Measurements from ENCODE around the gene RAD51B.

DNA sequence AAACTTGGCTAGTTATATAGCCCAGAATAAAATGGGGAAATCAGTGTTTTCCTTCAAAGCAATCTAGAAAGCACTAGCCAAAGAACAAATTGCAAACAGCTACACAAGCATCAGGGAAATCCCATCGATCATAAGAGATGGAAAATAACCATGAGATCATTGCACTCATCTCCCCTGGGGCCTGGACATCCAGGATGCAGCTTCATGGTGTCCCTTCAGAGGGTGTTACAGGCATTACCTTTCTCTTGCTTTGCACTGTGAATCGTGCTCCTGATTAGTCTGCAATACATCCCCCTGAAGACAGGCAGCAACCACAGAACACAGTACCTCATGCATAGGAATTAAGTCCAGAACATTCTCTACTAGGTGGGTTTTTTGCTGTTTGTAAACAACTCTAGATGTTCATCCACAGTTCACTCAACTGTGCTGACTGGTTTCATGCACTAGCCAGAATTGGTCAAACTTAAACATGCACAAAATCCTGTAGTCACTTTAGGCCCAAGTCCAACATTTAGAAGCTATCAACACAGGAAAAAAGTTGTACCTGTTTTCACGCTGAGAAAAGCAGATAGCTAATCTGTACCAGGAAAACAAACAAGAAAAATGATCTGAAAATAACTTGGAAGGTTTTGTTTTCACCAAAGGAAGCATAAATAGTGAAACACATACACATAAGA is 853.2 kb downstream of the RAD51B start:
- TF ChIP-seq, protein P1, sequence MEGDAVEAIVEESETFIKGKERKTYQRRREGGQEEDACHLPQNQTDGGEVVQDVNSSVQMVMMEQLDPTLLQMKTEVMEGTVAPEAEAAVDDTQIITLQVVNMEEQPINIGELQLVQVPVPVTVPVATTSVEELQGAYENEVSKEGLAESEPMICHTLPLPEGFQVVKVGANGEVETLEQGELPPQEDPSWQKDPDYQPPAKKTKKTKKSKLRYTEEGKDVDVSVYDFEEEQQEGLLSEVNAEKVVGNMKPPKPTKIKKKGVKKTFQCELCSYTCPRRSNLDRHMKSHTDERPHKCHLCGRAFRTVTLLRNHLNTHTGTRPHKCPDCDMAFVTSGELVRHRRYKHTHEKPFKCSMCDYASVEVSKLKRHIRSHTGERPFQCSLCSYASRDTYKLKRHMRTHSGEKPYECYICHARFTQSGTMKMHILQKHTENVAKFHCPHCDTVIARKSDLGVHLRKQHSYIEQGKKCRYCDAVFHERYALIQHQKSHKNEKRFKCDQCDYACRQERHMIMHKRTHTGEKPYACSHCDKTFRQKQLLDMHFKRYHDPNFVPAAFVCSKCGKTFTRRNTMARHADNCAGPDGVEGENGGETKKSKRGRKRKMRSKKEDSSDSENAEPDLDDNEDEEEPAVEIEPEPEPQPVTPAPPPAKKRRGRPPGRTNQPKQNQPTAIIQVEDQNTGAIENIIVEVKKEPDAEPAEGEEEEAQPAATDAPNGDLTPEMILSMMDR (IDR thresholded peaks at IDR 0.05): no peak
- no peak for TF ChIP-seq POLR2A (IDR thresholded peaks at IDR 0.05)

Data from upper lobe of left lung (tissue), 4 donors.